Large intestine (tissue), 3 donors: ENCODE data around the gene WDR11. TPM values are rescaled to one million over a fixed set of nuclear protein-coding genes. Genes with fewer than 3 reads are reported as not detected.
"Not testable (repeated sequence)": the region's sequence is repeated elsewhere in the genome, so short reads cannot be mapped to it uniquely, and the experiment has no call there.

Source experiments
- DNase-seq, 2 donors: peaks; one replicate each; pipeline versions ENCODE4 v3.0.0 to v3.0.0-alpha.2; 2013
- H3K27ac ChIP-seq: one replicate; pipeline ENCODE4 v1.5.1; 2013; ENCODE audit warnings: low read length
- H3K27me3 ChIP-seq: 2 replicates; pipeline ENCODE4 v1.6.1; 2013; ENCODE audit warnings: low read length; ENCODE audit not compliant: control insufficient read depth, insufficient read depth
- H3K36me3 ChIP-seq: 2 replicates; pipeline ENCODE4 v1.6.1; 2013; ENCODE audit warnings: low read length; ENCODE audit not compliant: control insufficient read depth, insufficient read depth
- H3K4me1 ChIP-seq: one replicate; pipeline ENCODE4 v1.6.1; 2013; ENCODE audit warnings: low read length; ENCODE audit not compliant: control insufficient read depth, insufficient read depth
- H3K4me3 ChIP-seq: one replicate; pipeline ENCODE4 v1.5.1; 2013; ENCODE audit warnings: low read length
- H3K9me3 ChIP-seq: one replicate; pipeline ENCODE4 v1.6.1; 2013; ENCODE audit warnings: mild to moderate bottlenecking, low read depth, low read length, moderate library complexity; ENCODE audit not compliant: control insufficient read depth
- WGBS: methylation state at CpG from one replicate; pipeline ENCODE4 v1.1.5; 2013; ENCODE audit warnings: low lambda C conversion rate; ENCODE audit not compliant: insufficient coverage; 5-methylcytosine and 5-hydroxymethylcytosine counted together
- polyA plus RNA-seq: library from polyadenylated mRNA; unstranded; fragments of 120-200 nt; gene quantifications from one replicate; pipeline ENCODE4 v1.2.1, GENCODE V29; 2013

WDR11 gene
- polyA plus RNA-seq, 1 donor = 60.5 TPM

DNA sequence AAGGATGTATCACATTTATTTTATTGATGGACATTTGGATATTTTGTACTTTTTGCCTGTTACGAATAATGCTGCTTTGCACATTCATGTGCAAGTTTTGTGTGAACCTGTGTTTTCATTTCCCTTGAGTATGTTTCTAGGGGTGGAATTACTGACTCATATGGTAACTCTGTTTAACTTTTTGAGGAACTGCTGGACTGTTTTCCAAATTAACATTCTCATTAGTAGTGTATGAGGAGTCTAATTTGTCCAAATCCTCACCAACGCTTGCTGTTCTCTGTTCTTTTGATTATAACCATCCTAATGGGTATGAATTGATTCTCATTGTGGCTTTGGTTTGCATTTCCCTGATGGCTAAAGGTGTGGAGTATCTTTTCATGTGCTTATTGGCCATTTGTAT lies 3.2 kb downstream of the WDR11 start:
- no peaks in the 10 kb centered on the region for H3K27me3 ChIP-seq
- H3K4me1 ChIP-seq = peaks cover 6% of the 10 kb centered on the region
- H3K36me3 ChIP-seq = peaks cover 12% of the 10 kb centered on the region
- no peak overlapping the region for H3K27ac ChIP-seq
- no peak overlapping the region for H3K4me3 ChIP-seq
- H3K9me3 ChIP-seq = no peaks in the 10 kb centered on the region
- no peak for DNase-seq
- WGBS = 80% methylated on average over 1 of the region's 2 CpGs

DNA sequence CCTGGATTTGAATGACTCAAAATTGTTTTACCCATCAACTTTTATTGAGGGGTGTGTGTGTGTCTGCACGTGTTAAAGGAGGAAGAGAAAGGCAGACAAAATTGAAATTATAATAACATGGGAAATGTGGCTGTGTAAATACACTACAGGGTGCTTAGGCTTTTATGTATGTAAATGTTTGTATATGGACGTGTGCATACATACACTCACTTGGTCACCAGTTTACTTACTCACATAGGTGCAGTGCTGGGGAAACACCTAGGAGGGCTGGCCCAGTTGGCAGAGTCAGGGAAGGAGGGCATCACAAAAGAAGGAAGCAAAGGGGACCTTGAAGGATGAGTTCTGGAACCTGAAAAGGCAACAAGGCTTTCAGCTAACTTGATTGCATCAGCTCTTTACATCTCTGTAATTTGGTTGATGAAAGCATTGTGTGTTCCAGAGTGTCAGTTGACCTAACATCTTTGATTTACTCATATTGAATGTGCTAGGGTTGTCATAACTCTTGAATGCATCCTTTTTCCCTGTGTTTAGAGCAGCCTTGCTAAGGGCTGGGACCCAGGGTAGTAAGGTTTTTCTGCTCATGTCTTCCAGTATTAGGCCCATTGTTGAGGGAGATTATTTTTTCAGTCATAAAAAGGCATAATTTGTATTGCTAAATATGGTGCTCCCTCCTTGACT lies 10.2 kb downstream of the WDR11 start:
- H3K27ac ChIP-seq = no peak overlapping the region
- 100% methylated on average over 1 of the region's 2 CpGs for WGBS
- no peak overlapping the region for H3K4me3 ChIP-seq
- H3K27me3 ChIP-seq = no peaks in the 10 kb centered on the region
- no peaks in the 10 kb centered on the region for H3K9me3 ChIP-seq
- H3K36me3 ChIP-seq = peaks cover 41% of the 10 kb centered on the region
- DNase-seq = no peak
- H3K4me1 ChIP-seq = no peaks in the 10 kb centered on the region

DNA sequence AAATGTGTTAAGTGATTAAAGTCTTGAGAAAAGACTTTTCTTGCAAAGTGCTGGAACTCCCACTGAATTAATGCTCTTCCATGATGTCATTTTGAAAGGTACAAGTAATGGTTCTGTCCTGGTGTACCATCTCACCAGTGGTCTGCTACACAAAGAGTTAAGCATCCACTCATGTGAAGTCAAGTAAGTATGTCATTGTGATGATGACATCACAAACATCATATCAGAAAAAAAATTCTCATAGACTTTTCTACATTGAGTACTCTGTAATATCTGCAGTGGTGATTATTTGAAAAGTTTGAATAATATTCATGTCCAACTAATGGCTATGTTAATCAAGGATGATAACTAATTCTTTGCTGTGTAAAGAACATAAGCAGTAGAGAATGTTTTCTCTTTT lies 22.6 kb downstream of the WDR11 start:
- H3K4me1 ChIP-seq = no peaks in the 10 kb centered on the region
- no peaks in the 10 kb centered on the region for H3K27me3 ChIP-seq
- no peak overlapping the region for H3K27ac ChIP-seq
- H3K9me3 ChIP-seq = no peaks in the 10 kb centered on the region
- peaks cover 34% of the 10 kb centered on the region for H3K36me3 ChIP-seq
- no peak for DNase-seq
- H3K4me3 ChIP-seq = no peak overlapping the region

DNA sequence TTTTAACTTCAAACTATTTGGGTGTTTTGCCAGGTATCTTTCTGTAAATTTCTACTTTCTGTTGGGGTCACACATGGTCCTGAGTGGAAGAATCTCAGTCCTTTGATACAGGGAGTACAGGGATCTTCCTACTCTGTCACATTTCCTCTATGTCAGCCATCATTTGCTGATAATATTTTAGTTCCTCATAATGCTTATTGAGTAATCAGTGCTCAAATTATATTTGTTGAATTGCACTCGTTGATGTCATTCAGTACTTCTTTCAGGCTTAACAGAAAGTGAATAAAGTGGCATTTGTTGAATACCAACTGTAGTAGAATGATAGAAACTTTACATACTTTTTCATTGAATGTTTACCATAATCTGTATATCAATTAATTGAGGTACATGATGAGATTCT lies 31.9 kb downstream of the WDR11 start:
- no peaks in the 10 kb centered on the region for H3K9me3 ChIP-seq
- no peak overlapping the region for H3K4me3 ChIP-seq
- no CpG with 5 or more reads among the region's 1 CpG for WGBS
- no peaks in the 10 kb centered on the region for H3K4me1 ChIP-seq
- H3K27me3 ChIP-seq = no peaks in the 10 kb centered on the region
- peaks cover 35% of the 10 kb centered on the region for H3K36me3 ChIP-seq
- no peak overlapping the region for H3K27ac ChIP-seq
- DNase-seq = no peak

DNA sequence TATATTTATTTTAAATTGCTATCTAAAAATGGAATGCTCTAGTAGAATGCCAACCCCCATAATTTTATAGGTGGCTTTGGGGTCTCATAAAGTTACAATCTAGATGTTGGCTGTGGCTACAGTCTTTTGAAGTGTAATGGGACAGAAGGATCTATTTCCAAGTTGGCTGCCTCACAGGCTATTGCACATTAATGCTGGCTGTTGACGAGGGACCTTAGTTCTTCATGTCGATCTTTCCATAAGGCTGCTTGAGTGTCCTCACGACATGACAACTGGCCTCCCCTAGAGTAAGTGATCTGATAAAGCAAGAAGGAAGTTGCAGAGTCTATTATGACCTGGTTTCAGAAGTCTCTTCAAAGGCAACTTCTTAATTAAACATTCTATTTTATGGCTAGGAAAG lies 36.3 kb downstream of the WDR11 start:
- no peak overlapping the region for H3K4me3 ChIP-seq
- no peaks in the 10 kb centered on the region for H3K9me3 ChIP-seq
- WGBS = no CpG with 5 or more reads among the region's 3 CpGs
- H3K4me1 ChIP-seq = no peaks in the 10 kb centered on the region
- no peaks in the 10 kb centered on the region for H3K27me3 ChIP-seq
- no peak for DNase-seq
- H3K27ac ChIP-seq = no peak overlapping the region
- H3K36me3 ChIP-seq = peaks cover 54% of the 10 kb centered on the region

DNA sequence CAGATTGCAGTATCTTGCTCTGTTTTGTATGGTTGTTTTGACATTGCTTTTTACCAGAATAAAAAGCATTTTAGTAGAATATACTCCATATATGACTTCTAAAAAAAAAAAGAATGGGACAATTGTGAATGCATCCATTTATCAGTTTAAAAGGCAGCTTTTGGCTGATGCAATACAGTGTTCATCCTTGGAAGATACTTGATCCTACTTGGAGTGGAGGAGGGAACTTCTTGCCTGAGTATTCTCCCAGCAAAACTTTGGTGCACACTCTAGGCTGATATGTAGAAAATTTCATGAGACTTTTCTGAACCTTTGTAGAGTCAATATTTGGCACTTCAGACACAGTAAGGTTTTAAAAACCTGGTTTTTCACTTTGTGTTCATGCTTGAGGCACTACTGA lies 40.2 kb downstream of the WDR11 start:
- no peak for DNase-seq
- Histone ChIP-seq H3K4me3 (no peak overlapping the region), H3K9me3 (no peaks in the 10 kb centered on the region), H3K27ac (no peak overlapping the region), H3K36me3 (peaks cover 37% of the 10 kb centered on the region), H3K4me1 (no peaks in the 10 kb centered on the region), H3K27me3 (no peaks in the 10 kb centered on the region)

DNA sequence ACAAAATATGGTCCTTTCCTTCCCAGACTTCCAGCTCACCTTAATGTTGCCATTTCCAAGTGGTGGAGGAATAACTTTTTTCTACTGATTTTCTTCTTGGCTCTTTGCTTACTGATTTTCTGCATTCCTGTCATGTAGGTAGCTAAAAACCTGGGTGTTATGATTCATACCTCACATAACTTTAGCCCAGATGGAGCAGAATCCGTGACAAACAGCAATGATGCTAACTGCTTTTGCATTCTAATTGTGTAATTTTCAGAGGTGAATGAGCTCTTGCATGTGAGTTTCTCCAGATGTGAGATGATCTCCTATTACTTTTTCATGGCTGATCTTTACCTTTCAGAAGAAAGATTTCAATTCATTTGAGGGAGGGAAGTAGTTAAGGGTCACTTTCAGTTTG lies 43.4 kb downstream of the WDR11 start:
- no peak for DNase-seq
- no CpG with 5 or more reads among the region's 1 CpG for WGBS
- Histone ChIP-seq H3K9me3 (no peaks in the 10 kb centered on the region), H3K4me1 (no peaks in the 10 kb centered on the region), H3K27ac (no peak overlapping the region), H3K36me3 (peaks cover 33% of the 10 kb centered on the region), H3K4me3 (no peak overlapping the region), H3K27me3 (no peaks in the 10 kb centered on the region)

DNA sequence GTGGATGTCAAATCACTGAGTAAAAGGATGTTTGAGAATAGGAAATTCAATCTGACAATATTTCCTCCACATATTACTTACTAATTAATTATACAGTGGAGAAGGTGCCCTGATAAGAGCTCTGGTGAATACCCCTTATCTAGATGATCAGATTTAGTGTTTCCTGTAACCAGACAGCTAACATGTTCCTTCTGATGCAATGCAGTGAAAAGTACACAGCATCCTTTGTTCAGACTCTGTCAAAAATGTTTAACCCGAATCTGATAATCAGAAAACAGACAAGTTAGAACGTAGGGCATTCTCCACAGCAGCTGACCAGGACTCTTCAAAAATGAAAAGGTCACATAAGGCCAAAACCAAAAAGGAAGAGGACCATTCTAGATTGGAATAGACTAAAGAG lies 46.2 kb downstream of the WDR11 start:
- no CpG with 5 or more reads among the region's 2 CpGs for WGBS
- H3K9me3 ChIP-seq = no peaks in the 10 kb centered on the region
- H3K27ac ChIP-seq = no peak overlapping the region
- no peak for DNase-seq
- H3K4me1 ChIP-seq = no peaks in the 10 kb centered on the region
- no peaks in the 10 kb centered on the region for H3K27me3 ChIP-seq
- no peak overlapping the region for H3K4me3 ChIP-seq
- H3K36me3 ChIP-seq = peaks cover 27% of the 10 kb centered on the region

DNA sequence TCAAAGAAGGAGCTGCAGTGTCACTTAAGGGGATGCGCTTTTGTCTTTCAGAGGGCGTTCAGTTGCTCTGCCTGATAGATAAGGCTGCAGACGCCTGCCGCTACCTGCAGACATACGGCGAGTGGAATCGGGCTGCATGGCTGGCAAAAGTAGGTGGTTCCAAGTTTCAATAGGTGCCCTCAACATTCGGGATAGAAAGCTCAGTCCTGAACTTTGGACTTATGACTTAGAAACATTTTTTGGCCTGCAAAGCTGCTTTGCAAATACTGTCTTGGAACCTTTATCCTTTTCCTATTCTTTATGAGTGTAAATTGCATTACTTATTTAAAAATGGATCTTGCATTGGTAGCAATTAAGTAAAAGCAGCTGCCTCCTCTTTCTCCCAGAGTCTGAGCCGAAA lies 54.1 kb downstream of the WDR11 start:
- no peaks in the 10 kb centered on the region for H3K27me3 ChIP-seq
- WGBS = 100% methylated on average over 1 of the region's 9 CpGs
- no peaks in the 10 kb centered on the region for H3K9me3 ChIP-seq
- H3K36me3 ChIP-seq = peaks cover 80% of the 10 kb centered on the region
- DNase-seq = no peak
- H3K4me1 ChIP-seq = no peaks in the 10 kb centered on the region
- no peak overlapping the region for H3K27ac ChIP-seq
- no peak overlapping the region for H3K4me3 ChIP-seq

DNA sequence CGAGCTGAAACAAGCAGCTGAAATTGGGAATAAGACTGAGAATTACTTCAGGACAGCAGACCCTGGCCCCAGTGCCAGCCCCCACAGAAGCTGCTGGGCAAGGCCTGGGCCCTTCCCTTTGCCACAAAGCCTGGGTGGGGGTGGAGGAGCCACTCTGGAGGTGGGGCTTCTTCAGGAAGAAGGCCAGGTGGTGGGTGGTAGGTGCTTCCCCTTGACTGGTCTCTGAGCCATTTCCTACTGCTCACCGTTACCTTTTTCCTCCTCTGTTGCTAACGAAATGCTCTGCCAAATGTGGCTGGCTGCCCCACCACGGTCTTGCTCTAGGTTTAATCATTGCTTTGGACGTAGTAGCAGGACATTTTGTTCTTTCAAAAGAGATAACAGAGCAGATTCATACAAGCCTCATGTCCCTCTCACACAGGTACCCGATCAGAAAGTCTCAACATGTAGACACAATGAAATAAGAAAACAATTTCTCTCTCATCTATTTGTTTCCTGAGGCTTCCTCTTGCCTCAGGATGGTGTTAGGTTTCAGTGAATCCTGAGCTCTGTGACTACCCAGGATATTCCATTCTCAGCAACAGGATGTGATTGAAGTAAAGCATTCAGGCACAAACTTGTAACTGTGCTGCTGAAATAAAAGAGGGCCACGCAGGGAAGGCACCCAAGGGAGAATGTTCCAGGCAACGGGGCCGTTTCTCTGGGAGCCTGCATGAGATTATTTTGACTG lies 66.5 kb downstream of the WDR11 start:
- H3K27ac ChIP-seq = no peak overlapping the region
- no peaks in the 10 kb centered on the region for H3K36me3 ChIP-seq
- 80% methylated on average over 1 of the region's 9 CpGs for WGBS
- H3K4me3 ChIP-seq = no peak overlapping the region
- H3K9me3 ChIP-seq = peaks cover 3% of the 10 kb centered on the region
- H3K4me1 ChIP-seq = no peaks in the 10 kb centered on the region
- DNase-seq = no peak
- H3K27me3 ChIP-seq = no peaks in the 10 kb centered on the region

DNA sequence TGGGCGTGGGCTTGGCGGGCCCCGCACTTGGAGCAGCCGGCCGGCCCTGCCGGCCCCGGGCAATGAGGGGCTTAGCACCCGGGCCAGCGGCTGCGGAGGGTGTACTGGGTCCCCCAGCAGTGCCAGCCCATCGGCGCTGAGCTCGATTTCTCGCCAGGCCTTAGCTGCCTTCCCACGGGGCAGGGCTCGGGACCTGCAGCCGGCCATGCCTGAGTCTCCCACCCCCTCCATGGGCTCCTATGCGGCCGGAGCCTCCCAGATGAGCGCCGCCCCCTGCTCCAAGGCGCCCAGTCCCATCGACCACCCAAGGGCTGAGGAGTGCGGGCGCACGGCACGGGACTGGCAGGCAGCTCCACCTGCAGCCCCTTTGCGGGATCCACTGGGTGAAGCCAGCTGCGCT lies 72.7 kb downstream of the WDR11 start:
- not testable (repeated sequence) for DNase-seq, H3K36me3 ChIP-seq, H3K4me1 ChIP-seq, H3K27me3 ChIP-seq, H3K27ac ChIP-seq, H3K9me3 ChIP-seq, H3K4me3 ChIP-seq
- no CpG with 5 or more reads among the region's 29 CpGs for WGBS
